H1 (cell line): ENCODE measurements around the gene NAP1L1. TPM values are rescaled to one million over a fixed set of nuclear protein-coding genes. Genes with fewer than 3 reads are reported as not detected.

Experiments
- CTCF ChIA-PET: fragments of 300-600 bp; sonication (Branson Sonifier 250); formaldehyde crosslinking; loops from one replicate; lab custom pipeline; 2021; ENCODE audit not compliant: partially characterized antibody; lab: Charles Lee
- POLR2A ChIA-PET: fragments of 300-600 bp; sonication (Branson Sonifier 250); formaldehyde crosslinking; loops from one replicate; lab custom pipeline; 2021; ENCODE audit warnings: inconsistent platforms; ENCODE audit not compliant: partially characterized antibody; lab: Charles Lee
- DNase-seq, 2 experiments: peaks; one replicate each; pipeline versions ENCODE4 v3.0.0 to v3.0.0-alpha.2; 2010 to 2022; ENCODE audit warnings: low spot score in 2 of 2, low read depth in 1 of 2, mixed read lengths in 1 of 2
- FAIRE-seq: peaks from 2 replicates; lab custom pipeline; 2011; peaks lifted over from hg19 to GRCh38; lab: Jason Lieb, UNC
- H2AFZ ChIP-seq: 2 replicates; pipeline ENCODE4 v1.8.1; 2012; ENCODE audit warnings: low read length, inconsistent platforms
- H2AK5ac ChIP-seq: 2 replicates; pipeline ENCODE4 v1.6.1; 2013; ENCODE audit warnings: low read depth, low read length
- H2BK120ac ChIP-seq: replicated peaks from 2 replicates; pipeline ENCODE3; 2013; ENCODE audit warnings: low read depth, low read length, inconsistent platforms
- H2BK12ac ChIP-seq: 2 replicates; pipeline ENCODE4 v1.6.1; 2013; ENCODE audit warnings: low read depth, low read length
- H2BK15ac ChIP-seq: 2 replicates; pipeline ENCODE4 v1.6.1; 2013; ENCODE audit warnings: low read length
- H2BK20ac ChIP-seq: 2 replicates; pipeline ENCODE4 v1.6.1; 2013; ENCODE audit warnings: low read length
- H2BK5ac ChIP-seq: 2 replicates; pipeline ENCODE4 v1.6.1; 2013; ENCODE audit warnings: low read depth, low read length
- H3K14ac ChIP-seq: 2 replicates; pipeline ENCODE4 v1.6.1; 2013; ENCODE audit warnings: inconsistent platforms; ENCODE audit not compliant: insufficient read length
- H3K18ac ChIP-seq: 2 replicates; pipeline ENCODE4 v1.6.1; 2013; ENCODE audit warnings: low read length; ENCODE audit errors: extremely low read depth
- H3K23ac ChIP-seq: 2 replicates; pipeline ENCODE4 v1.6.1; 2013; ENCODE audit warnings: inconsistent platforms; ENCODE audit not compliant: insufficient read length
- H3K23me2 ChIP-seq: 2 replicates; pipeline ENCODE4 v1.6.1; 2013; ENCODE audit warnings: low read depth, low read length
- H3K27ac ChIP-seq: 2 replicates; pipeline ENCODE4 v1.6.1; 2011; ENCODE audit warnings: low read depth, low read length, inconsistent platforms
- H3K27me3 ChIP-seq, 4 experiments: replicated peaks in 1 of 4; 1 replicate in 1 of 4; 2 replicates in 3 of 4; pipeline versions ENCODE4 v1.6.1 to v1.8.1; 2011 to 2013; ENCODE audit warnings: low read length in 3 of 4, mild to moderate bottlenecking in 3 of 4, inconsistent platforms in 2 of 4, mixed read lengths in 2 of 4, moderate library complexity in 1 of 4; ENCODE audit not compliant: control insufficient read depth in 3 of 4, insufficient read depth in 3 of 4; ENCODE audit errors: extremely low read depth in 1 of 4
- H3K36me3 ChIP-seq, 4 experiments: 2 replicates each; pipeline versions ENCODE4 v1.6.1 to v1.8.1; 2011 to 2013; ENCODE audit warnings: mild to moderate bottlenecking in 4 of 4, low read length in 3 of 4, moderate library complexity in 2 of 4, control low read depth in 1 of 4, inconsistent platforms in 1 of 4; ENCODE audit not compliant: insufficient read depth in 4 of 4, control insufficient read depth in 2 of 4
- H3K4ac ChIP-seq: replicated peaks from 2 replicates; pipeline ENCODE3; 2013; ENCODE audit warnings: low read length, low read depth, mixed read lengths, inconsistent platforms; ENCODE audit not compliant: insufficient read length
- H3K4me1 ChIP-seq, 4 experiments: replicated peaks in 1 of 4; 1 replicate in 1 of 4; 2 replicates in 3 of 4; pipeline versions ENCODE4 v1.6.1 to v1.8.1; 2011 to 2013; ENCODE audit warnings: low read length in 3 of 4, inconsistent platforms in 2 of 4, mixed read lengths in 1 of 4; ENCODE audit not compliant: insufficient read depth in 4 of 4, control insufficient read depth in 3 of 4
- H3K4me2 ChIP-seq, 2 experiments: 2 replicates each; pipeline versions ENCODE4 v1.6.1 to v1.8.1; 2011 to 2013; ENCODE audit warnings: low read depth in 2 of 2, low read length in 2 of 2, control low read depth in 1 of 2, inconsistent platforms in 1 of 2, mild to moderate bottlenecking in 1 of 2; ENCODE audit not compliant: insufficient read depth in 1 of 2
- H3K4me3 ChIP-seq, 4 experiments: fragments of 200-600, 300-600 bp in 1 of 4; sonication (generic), shearing (Covaris generic), sonication (Bioruptor Twin) in 1 of 4; 2 replicates each; pipeline versions ENCODE4 v1.5.1 to v1.8.1; 2011 to 2016; ENCODE audit warnings: low read length in 4 of 4, low read depth in 3 of 4, control low read depth in 2 of 4, inconsistent platforms in 2 of 4, mild to moderate bottlenecking in 2 of 4, mixed read lengths in 1 of 4, moderate library complexity in 1 of 4; ENCODE audit not compliant: insufficient read depth in 2 of 4; ENCODE audit errors: extremely low read depth in 1 of 4
- H3K56ac ChIP-seq: replicated peaks from 2 replicates; pipeline ENCODE3; 2013; ENCODE audit warnings: low read depth, mild to moderate bottlenecking, mixed read lengths, low read length, inconsistent platforms; ENCODE audit not compliant: insufficient read length
- H3K79me1 ChIP-seq: 2 replicates; pipeline ENCODE4 v1.6.1; 2013; ENCODE audit warnings: low read depth, low read length, control low read depth
- H3K79me2 ChIP-seq, 2 experiments: 2 replicates each; pipeline versions ENCODE4 v1.6.1 to v1.8.1; 2012 to 2013; ENCODE audit warnings: low read length in 2 of 2, mild to moderate bottlenecking in 2 of 2, inconsistent platforms in 1 of 2; ENCODE audit not compliant: insufficient read depth in 2 of 2, control insufficient read depth in 1 of 2
- H3K9ac ChIP-seq, 4 experiments: replicated peaks in 1 of 4; 1 replicate in 1 of 4; 2 replicates in 3 of 4; pipeline versions ENCODE4 v1.6.1 to v1.8.1; 2011 to 2013; ENCODE audit warnings: low read depth in 3 of 4, low read length in 3 of 4, control low read depth in 2 of 4, mild to moderate bottlenecking in 2 of 4, moderate library complexity in 2 of 4, inconsistent platforms in 1 of 4; ENCODE audit errors: extremely low read depth in 1 of 4
- H3K9me3 ChIP-seq, 2 experiments: 2 replicates each; pipeline versions ENCODE4 v1.6.1 to v1.8.1; 2012 to 2013; ENCODE audit warnings: mild to moderate bottlenecking in 2 of 2, moderate library complexity in 2 of 2, control low read depth in 1 of 2, inconsistent platforms in 1 of 2, low read depth in 1 of 2, low read length in 1 of 2, mixed read lengths in 1 of 2; ENCODE audit not compliant: insufficient read depth in 2 of 2
- H4K20me1 ChIP-seq, 2 experiments: replicated peaks in 1 of 2; 2 replicates each; pipeline versions ENCODE3 to v1.8.1; 2011 to 2013; ENCODE audit warnings: inconsistent platforms in 2 of 2, low read length in 2 of 2, mild to moderate bottlenecking in 1 of 2; ENCODE audit not compliant: insufficient read depth in 2 of 2, control insufficient read depth in 1 of 2
- H4K5ac ChIP-seq: 2 replicates; pipeline ENCODE4 v1.6.1; 2013; ENCODE audit warnings: low read length, low read depth, mixed read lengths, inconsistent platforms; ENCODE audit not compliant: insufficient read length
- H4K8ac ChIP-seq: 2 replicates; pipeline ENCODE4 v1.8.0; 2013; ENCODE audit warnings: mild to moderate bottlenecking, moderate library complexity, low read length, inconsistent platforms; ENCODE audit not compliant: insufficient read depth; ENCODE audit errors: extremely low read depth
- H4K91ac ChIP-seq: replicated peaks from 2 replicates; pipeline ENCODE3; 2013; ENCODE audit warnings: low read length, mixed read lengths, inconsistent platforms; ENCODE audit not compliant: insufficient read length
- CEBPB ChIP-seq: IDR thresholded peaks from 2 replicates; pipeline ENCODE4 v1.6.1; 2012; ENCODE audit warnings: low read depth, low read length
- E2F6 ChIP-seq: IDR thresholded peaks from 2 replicates; pipeline ENCODE4 v1.6.1; 2012; ENCODE audit warnings: inconsistent platforms
- HDAC2 ChIP-seq, 2 experiments: fragments of 300-600 bp in 1 of 2; sonication (generic) in 1 of 2; IDR thresholded peaks; 2 replicates each; pipeline ENCODE4 v1.6.1; 2011 to 2012; ENCODE audit warnings: low read depth in 2 of 2, low read length in 2 of 2, mild to moderate bottlenecking in 2 of 2, moderate library complexity in 2 of 2, borderline replicate concordance in 1 of 2, inconsistent platforms in 1 of 2
- MAX ChIP-seq: IDR thresholded peaks from 2 replicates; pipeline ENCODE4 v1.6.1; 2012; ENCODE audit warnings: inconsistent platforms
- POLR2A ChIP-seq, 2 experiments: IDR thresholded peaks; 1 replicate in 1 of 2; 2 replicates in 1 of 2; pipeline ENCODE4 v1.6.1; 2011; ENCODE audit warnings: low read depth in 2 of 2, low read length in 2 of 2, mild to moderate bottlenecking in 2 of 2; ENCODE audit errors: control extremely low read depth in 1 of 2
- RBBP5 ChIP-seq: IDR thresholded peaks from 2 replicates; pipeline ENCODE4 v1.7.1; 2012; ENCODE audit warnings: low read depth, mild to moderate bottlenecking, inconsistent platforms, low read length, moderate library complexity, borderline replicate concordance
- SAP30 ChIP-seq: fragments of 300-600 bp; sonication (generic); IDR thresholded peaks from 2 replicates; pipeline ENCODE4 v1.7.1; 2012; ENCODE audit warnings: low read length, moderate library complexity, mild to moderate bottlenecking, inconsistent platforms; ENCODE audit not compliant: insufficient read depth, insufficient replicate concordance
- SIX5 ChIP-seq: IDR thresholded peaks from 2 replicates; pipeline ENCODE4 v1.6.1; 2011; ENCODE audit warnings: mild to moderate bottlenecking, low read depth, low read length
- SUZ12 ChIP-seq: fragments of 200-600 bp; sonication (generic); IDR thresholded peaks from 2 replicates; pipeline ENCODE4 v1.6.1; 2012; ENCODE audit warnings: mild to moderate bottlenecking, inconsistent platforms, low read length, moderate library complexity, mixed read lengths
- TCF12 ChIP-seq: IDR thresholded peaks from 2 replicates; pipeline ENCODE4 v1.6.1; 2011; ENCODE audit warnings: low read depth, mild to moderate bottlenecking, low read length
- TEAD4 ChIP-seq: IDR thresholded peaks from 2 replicates; pipeline ENCODE4 v1.6.1; 2012; ENCODE audit warnings: low read depth, low read length, inconsistent platforms, mixed read lengths
- WGBS, 2 experiments: shearing (Covaris generic) in 1 of 2; methylation state at CpG; one replicate each; pipeline versions ENCODE4 v1.1.6 to v1.1.7; 2013 to 2015; ENCODE audit warnings: low lambda C conversion rate in 2 of 2, mixed read lengths in 2 of 2, inconsistent platforms in 1 of 2, low coverage in 1 of 2, missing lambda C conversion rate in 1 of 2; ENCODE audit not compliant: insufficient replicate concordance in 2 of 2, insufficient coverage in 1 of 2, insufficient read length in 1 of 2; ENCODE audit errors: extremely low coverage in 1 of 2, missing lambda C conversion rate in 1 of 2; 5-methylcytosine and 5-hydroxymethylcytosine counted together
- polyA plus RNA-seq, 7 experiments: library from polyadenylated mRNA; depleted of rRNA in 3 of 7; stranded (reverse) in 5 of 7; unstranded in 2 of 7; fragments of >200 nt in 5 of 7; fragments of 200-250 nt in 2 of 7; gene quantifications; 1 replicate in 5 of 7; 2 replicates in 1 of 7; 4 replicates in 1 of 7; pipeline versions ENCODE4 v1.2.1 to v1.2.3, GENCODE V29; 2011 to 2013; ENCODE audit warnings: missing spikeins in 2 of 7, mixed read lengths in 2 of 7
- total RNA-seq: library from RNA; stranded (reverse); fragmentation: NEBNext Ultra II Directional; extraction: Animal tissue kit (Norgen Biotek cat#: 25700); gene quantifications from 2 replicates; pipeline ENCODE4 v1.2.1, GENCODE V29; 2021

The NAP1L1 gene
- total and polyA plus RNA-seq, 2 of the 8 experiments (the other 6 are each of a cell fraction or from before 2014, with no cell fraction given), result 202 to 1,159 TPM

DNA sequence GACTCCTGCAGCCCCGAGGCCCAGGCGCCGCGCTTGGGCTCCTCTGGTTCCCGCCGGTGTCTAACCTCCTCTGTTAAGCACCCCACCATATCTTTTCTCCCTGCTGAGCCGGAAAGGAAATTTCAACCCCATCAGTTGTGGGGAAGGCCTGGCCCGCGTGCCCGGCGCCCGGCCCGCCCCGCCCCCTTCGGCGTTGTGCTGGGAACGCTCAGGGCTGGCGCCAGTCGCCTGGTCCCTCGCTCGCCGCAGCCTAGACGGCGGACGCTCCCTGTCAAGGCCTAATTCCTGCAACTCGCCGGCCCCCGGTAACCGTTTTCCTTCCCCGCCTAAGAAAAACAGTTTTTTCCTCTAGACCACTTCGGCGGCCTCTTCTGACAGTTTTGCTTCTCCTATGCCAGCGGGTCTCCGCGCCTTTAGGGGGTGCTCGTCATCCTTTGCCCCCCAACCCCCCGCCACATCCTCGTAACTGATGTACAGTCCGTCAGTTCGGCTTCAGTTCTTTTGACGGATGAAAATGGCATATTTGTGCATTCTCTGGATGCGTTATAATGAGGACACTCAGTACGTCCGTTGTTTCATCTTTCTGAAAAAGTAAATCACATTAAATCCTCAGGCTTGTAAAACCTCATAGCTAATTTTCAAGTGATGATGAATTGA lies 506 bp upstream of the NAP1L1 start:
- H3K4me2 ChIP-seq, result peak overlapping the region; percentile 56 to 75
- ChIA-PET POLR2A (interaction anchor here (0.6 to 4.7 kb wide), 11 partner anchors 8 to 833 kb away, joined by 3 to 30 read pairs (median 6); partner anchors contain the start of gene BBS10), CTCF (interaction anchor here (0.9 kb wide), 1 partner anchor 15 kb away, joined by 3 read pairs; no protein-coding TSS in a partner anchor)
- no peaks in the 10 kb centered on the region for H3K9me3 ChIP-seq
- no peak overlapping the region for H3K27ac ChIP-seq
- H4K20me1 ChIP-seq, result peaks cover 12 to 17% of the 10 kb centered on the region in 2 experiments
- H3K9ac ChIP-seq, result peak overlapping the region in 2 of 4 experiments; percentile 96 to 97; a peak in 2 of 7 replicates
- peak overlapping the region; percentile 62; the same call in 1 of the 2 replicates for H4K8ac ChIP-seq
- H4K5ac ChIP-seq, result no peak overlapping the region
- peak overlapping the region; percentile 85 to 97 (median 90) for H3K4me3 ChIP-seq
- no peak overlapping the region for H3K23ac ChIP-seq
- H2BK20ac ChIP-seq, result no peak overlapping the region
- H4K91ac ChIP-seq, result no peak overlapping the region
- 5% methylated on average over 33 of the region's 44 CpGs; no CpG with 5 or more reads in 1 of the 2 experiments for whole genome bisulfite sequencing, 2 experiments
- no peak overlapping the region for H2BK5ac ChIP-seq
- no peaks in the 10 kb centered on the region for H3K79me1 ChIP-seq
- no peak overlapping the region for H3K4ac ChIP-seq
- H2AK5ac ChIP-seq, result no peak overlapping the region
- peaks cover 34 to 42% of the 10 kb centered on the region in 2 experiments for H3K79me2 ChIP-seq
- peak overlapping the region; percentile 70; the same call in 1 of the 2 replicates for H2AFZ ChIP-seq
- peaks cover 0 to 19% (median 1%) of the 10 kb centered on the region in 4 experiments; a peak in 1 of 8 replicates for H3K36me3 ChIP-seq
- H3K27me3 ChIP-seq, result no peaks in the 10 kb centered on the region
- no peak overlapping the region for H3K14ac ChIP-seq
- no peak for DNase-seq
- no peak overlapping the region for H2BK15ac ChIP-seq
- no peak for FAIRE-seq
- H3K23me2 ChIP-seq, result peaks cover 2% of the 10 kb centered on the region; the same call in 1 of the 2 replicates
- H3K18ac ChIP-seq, result peak overlapping the region; percentile 84; the same call in 1 of the 2 replicates
- no peak overlapping the region for H2BK12ac ChIP-seq
- no peak overlapping the region for H3K56ac ChIP-seq
- H3K4me1 ChIP-seq, result peaks cover 0 to 18% (median 9%) of the 10 kb centered on the region in 4 experiments; a peak in 5 of 7 replicates
- H2BK120ac ChIP-seq, result no peak overlapping the region
- TF ChIP-seq TEAD4 (no peak), E2F6 (no peak; the same call in 1 of the 2 replicates), MAX (no peak), SAP30 (no peak), SIX5 (no peak), RBBP5 (no peak; the same call in 1 of the 2 replicates), SUZ12 (no peak), TCF12 (no peak), POLR2A (IDR thresholded peaks at IDR 0.05; ENCODE audit: control extremely low read depth in 1 of 2, low read depth in 2 of 2, low read length in 2 of 2) (no peak), HDAC2 (IDR thresholded peaks at IDR 0.05; ENCODE audit: borderline replicate concordance in 1 of 2, low read depth in 2 of 2, low read length in 2 of 2) (peak in 1 of 2 experiments; percentile 41; a peak in 1 of 4 replicates), CEBPB (no peak)
